NCI-H345 treated with DMSO at 0.1 percent for 48 hours (cell line): Measurements from ENCODE around the gene HCFC1R1.
"Not testable (repeated sequence)": the region's sequence is repeated elsewhere in the genome, so short reads cannot be mapped to it uniquely, and the experiment has no call there.

Experiments used
- DNase-seq: peaks from one replicate; lab custom pipeline; 2025; ENCODE audit not compliant: unreplicated experiment; lab: John Stamatoyannopoulos, UW

HCFC1R1 gene

GRCh38 chr16:3023669-3024478, at the start of gene HCFC1R1, which contains the start of gene THOC6:
Gene HCFC1R1, minus strand, starts transcription at chr16:3023942. Its CDS starts 1 bp downstream, at chr16:3023941.
Gene THOC6, plus strand, starts transcription at chr16:3024035. Its CDS starts 292 bp downstream, at chr16:3024327.
- DNase-seq, result peak; percentile 92

GRCh38 chr16:3073448-3073847, 49.7 kb upstream of the HCFC1R1 start:
- no peak for DNase-seq

- DNase-seq, result not testable (repeated sequence)
These were observed 49.0 kb upstream of the HCFC1R1 start for GRCh38 chr16:3072576-3073263.

GRCh38 chr16:3072148-3072547, 48.4 kb upstream of the HCFC1R1 start:
- not testable (repeated sequence) for DNase-seq

- DNase-seq, result no peak
These were observed 47.9 kb upstream of the HCFC1R1 start for GRCh38 chr16:3071655-3072054.

GRCh38 chr16:3070608-3071111, 46.9 kb upstream of the HCFC1R1 start:
- DNase-seq, result no peak

DNA sequence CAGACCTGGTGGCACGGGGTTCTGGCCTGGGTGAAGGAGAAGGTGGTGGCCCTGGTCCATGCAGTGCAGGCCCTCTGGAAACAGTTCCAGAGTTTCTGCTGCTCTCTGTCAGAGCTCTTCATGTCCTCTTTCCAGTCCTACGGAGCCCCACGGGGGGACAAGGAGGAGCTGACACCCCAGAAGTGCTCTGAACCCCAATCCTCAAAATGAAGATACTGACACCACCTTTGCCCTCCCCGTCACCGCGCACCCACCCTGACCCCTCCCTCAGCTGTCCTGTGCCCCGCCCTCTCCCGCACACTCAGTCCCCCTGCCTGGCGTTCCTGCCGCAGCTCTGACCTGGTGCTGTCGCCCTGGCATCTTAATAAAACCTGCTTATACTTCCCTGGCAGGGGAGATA, 45.4 kb upstream of the HCFC1R1 start:
- not testable (repeated sequence) for DNase-seq

DNA sequence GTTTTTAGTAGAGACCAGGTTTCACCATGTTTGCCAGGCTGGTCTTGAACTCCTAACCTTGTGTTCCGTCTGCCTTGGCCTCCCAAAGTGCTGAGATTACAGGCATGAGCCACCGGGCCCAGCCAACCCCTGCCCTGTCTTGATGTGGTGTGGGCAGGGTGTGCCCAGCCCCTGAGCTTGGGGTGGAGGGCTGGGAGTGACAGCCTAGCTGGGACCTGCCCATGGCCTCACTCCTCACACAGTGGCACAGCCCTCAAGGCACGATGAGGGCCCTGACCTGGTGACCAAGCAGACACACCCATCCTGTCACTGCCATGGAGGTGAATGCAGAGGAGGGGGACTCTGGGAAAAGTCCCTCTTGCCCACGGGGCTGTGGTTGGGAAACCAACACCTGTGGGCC, 44.7 kb upstream of the HCFC1R1 start:
- no peak for DNase-seq

GRCh38 chr16:3066440-3066748, 42.7 kb upstream of the HCFC1R1 start:
- DNase-seq, result no peak

DNA sequence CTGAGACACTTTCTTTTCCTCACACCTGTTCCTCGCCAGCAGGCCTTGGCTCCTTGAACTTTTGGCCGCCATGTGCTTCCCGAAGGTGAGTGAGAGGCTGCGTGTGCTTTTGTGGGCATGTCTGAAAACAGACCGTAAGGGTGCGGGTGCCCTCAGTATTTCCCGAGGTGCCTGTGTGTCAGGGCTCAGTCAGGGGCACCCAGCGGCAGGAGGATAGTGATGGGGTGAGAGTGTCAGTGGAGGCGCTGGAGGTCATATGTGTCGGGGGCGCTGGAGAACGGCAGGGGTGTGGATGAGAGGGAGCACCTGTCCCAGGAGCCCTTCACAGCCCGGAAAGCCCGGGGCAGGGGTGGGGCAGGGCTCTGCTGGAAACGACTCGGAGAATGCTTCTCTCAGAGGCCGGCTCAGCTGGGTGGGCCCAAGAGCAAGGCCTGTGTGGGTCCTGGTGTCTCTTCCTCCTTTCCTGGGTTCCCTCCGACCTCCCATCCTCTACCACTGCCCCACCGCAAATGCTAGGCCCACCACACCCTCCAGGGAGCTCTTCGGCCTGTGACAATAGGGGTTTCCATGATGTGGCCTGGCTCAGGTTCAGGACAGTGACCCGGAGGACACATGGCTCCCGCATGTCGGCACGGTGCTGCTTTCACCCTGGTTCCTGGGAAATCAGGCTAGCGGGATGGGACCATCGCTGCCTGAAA, 42.1 kb upstream of the HCFC1R1 start:
- DNase-seq, result no peak

- DNase-seq, result no peak
These were observed 41.5 kb upstream of the HCFC1R1 start, which contains the start of gene IL32 for GRCh38 chr16:3065069-3065741. Gene IL32, plus strand, starts transcription at chr16:3065640. Its CDS starts 172 bp downstream, at chr16:3065812.

- DNase-seq, result no peak
These were observed 40.1 kb upstream of the HCFC1R1 start for GRCh38 chr16:3063625-3064386.

DNA sequence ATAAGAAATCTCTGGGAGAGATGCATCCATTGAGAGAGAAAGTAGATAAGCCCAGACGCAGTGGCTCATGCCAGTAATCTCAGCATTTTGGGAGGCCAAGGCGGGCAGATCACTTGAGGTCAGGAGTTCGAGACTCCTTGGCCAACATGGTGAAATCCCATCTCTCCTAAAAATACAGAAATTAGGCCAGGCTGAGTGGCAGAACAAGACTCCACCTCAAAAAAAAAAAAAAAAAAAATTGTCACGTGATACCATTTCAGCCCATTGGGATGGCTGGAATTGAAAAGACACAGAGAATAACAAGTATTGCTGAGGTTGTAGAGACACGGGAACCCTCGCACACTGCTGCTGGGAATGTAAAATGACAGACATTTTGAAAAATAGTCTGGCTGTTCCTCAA, 38.8 kb upstream of the HCFC1R1 start:
- DNase-seq, result no peak

GRCh38 chr16:3060339-3061127, 36.8 kb upstream of the HCFC1R1 start:
- DNase-seq, result no peak

- DNase-seq, result no peak
These were observed 36.0 kb upstream of the HCFC1R1 start for GRCh38 chr16:3059723-3060242.

- DNase-seq, result peak; percentile 56
These were observed 35.4 kb upstream of the HCFC1R1 start for GRCh38 chr16:3059041-3059722.

- DNase-seq, result no peak
These were observed 34.6 kb upstream of the HCFC1R1 start for GRCh38 chr16:3058139-3059030.
